DMS 273 treated with DMSO at 0.1 percent for 48 hours (cell line): ENCODE measurements around the gene GPC6.
"Not testable (repeated sequence)": the region's sequence is repeated elsewhere in the genome, so short reads cannot be mapped to it uniquely, and the experiment has no call there.

Experiments
- DNase-seq: peaks from one replicate; lab custom pipeline; 2025; lab: John Stamatoyannopoulos, UW

Gene GPC6

GRCh38 chr13:94325650-94326049 lies 1099.0 kb downstream of the GPC6 start:
- DNase-seq = no peak

- DNase-seq = no peak
These were observed 1100.7 kb downstream of the GPC6 start for GRCh38 chr13:94327318-94327717.

- DNase-seq = no peak
These were observed 1101.9 kb downstream of the GPC6 start for GRCh38 chr13:94328381-94329041.

- DNase-seq = no peak
These were observed 1102.7 kb downstream of the GPC6 start for GRCh38 chr13:94329277-94329676.

GRCh38 chr13:94329754-94330551 lies 1103.3 kb downstream of the GPC6 start:
- no peak for DNase-seq

- DNase-seq = no peak
These were observed 1104.0 kb downstream of the GPC6 start for GRCh38 chr13:94330552-94331071.

- no peak for DNase-seq
These were observed 1104.7 kb downstream of the GPC6 start for GRCh38 chr13:94331281-94331680.

GRCh38 chr13:94332359-94333096 lies 1105.9 kb downstream of the GPC6 start:
- DNase-seq = no peak

GRCh38 chr13:94333131-94333820 lies 1106.7 kb downstream of the GPC6 start:
- DNase-seq = no peak

GRCh38 chr13:94335761-94336526 lies 1109.3 kb downstream of the GPC6 start:
- no peak for DNase-seq

GRCh38 chr13:94339116-94339687 lies 1112.6 kb downstream of the GPC6 start:
- DNase-seq = no peak

- DNase-seq = no peak
These were observed 1116.0 kb downstream of the GPC6 start for GRCh38 chr13:94342436-94343242.

- DNase-seq = no peak
These were observed 1116.6 kb downstream of the GPC6 start for GRCh38 chr13:94343243-94343585.

GRCh38 chr13:94343687-94344086 lies 1117.1 kb downstream of the GPC6 start:
- not testable (repeated sequence) for DNase-seq

- no peak for DNase-seq
These were observed 1117.7 kb downstream of the GPC6 start for GRCh38 chr13:94344126-94344818.

- DNase-seq = no peak
These were observed 1119.0 kb downstream of the GPC6 start for GRCh38 chr13:94345374-94346195.

- DNase-seq = no peak
These were observed 1119.8 kb downstream of the GPC6 start for GRCh38 chr13:94346261-94347019.
